Gastroesophageal sphincter (tissue), 4 donors: Measurements from ENCODE around the gene ZNF280B. TPM values are rescaled to one million over a fixed set of nuclear protein-coding genes. Genes with fewer than 3 reads are reported as not detected.
"Not testable (repeated sequence)": the region's sequence is repeated elsewhere in the genome, so short reads cannot be mapped to it uniquely, and the experiment has no call there.

Experiments used
- ATAC-seq: fragments of 150-250 bp; one replicate; pipeline ENCODE4 v1.9.1; 2016; ENCODE audit warnings: mild to moderate bottlenecking, moderate library complexity
- H3K27ac ChIP-seq, 4 donors: fragments of 200-600 bp; sonication (generic) in 3 of 4; 1 replicate in 3 of 4; 2 replicates in 1 of 4; pipeline ENCODE4 v1.5.1; 2016 to 2019
- H3K27me3 ChIP-seq: fragments of 200-600 bp; sonication (generic); one replicate; pipeline ENCODE4 v1.5.1; 2019
- H3K36me3 ChIP-seq, 2 donors: fragments of 200-600 bp; sonication (generic); one replicate each; pipeline ENCODE4 v1.5.1; 2019; ENCODE audit warnings: control low read depth in 1 of 2
- H3K4me1 ChIP-seq, 3 donors: fragments of 200-600 bp; sonication (generic); 1 replicate in 2 of 3; 2 replicates in 1 of 3; pipeline ENCODE4 v1.5.1; 2016 to 2019; ENCODE audit warnings: control low read depth in 2 of 3
- H3K4me3 ChIP-seq, 2 donors: fragments of 200-600 bp; sonication (generic); one replicate each; pipeline ENCODE4 v1.5.1; 2019; ENCODE audit warnings: mild to moderate bottlenecking in 1 of 2, moderate library complexity in 1 of 2
- H3K9me3 ChIP-seq, 3 donors: fragments of 200-600 bp; sonication (generic); one replicate each; pipeline ENCODE4 v1.5.1; 2017 to 2019; ENCODE audit warnings: control low read depth in 2 of 3
- EP300 ChIP-seq: sonication (generic); formaldehyde crosslinking; IDR thresholded peaks from one replicate; pipeline ENCODE4 v1.6.1; 2017; ENCODE audit warnings: antibody characterized with exemption, mild to moderate bottlenecking
- POLR2A ChIP-seq, 2 donors: fragments of 450-650 bp; IDR thresholded peaks; one replicate each; pipeline ENCODE4 v1.6.1; 2017; ENCODE audit warnings: antibody characterized with exemption in 2 of 2, mild to moderate bottlenecking in 2 of 2, moderate library complexity in 1 of 2
- POLR2AphosphoS5 ChIP-seq: sonication (generic); formaldehyde crosslinking; IDR thresholded peaks from one replicate; pipeline ENCODE4 v1.6.1; 2017; ENCODE audit warnings: antibody characterized with exemption
- WGBS, 2 donors: methylation state at CpG; one replicate each; pipeline ENCODE4 v1.1.5; 2018; ENCODE audit warnings: low coverage in 1 of 2; 5-methylcytosine and 5-hydroxymethylcytosine counted together
- total RNA-seq, 4 donors: library from RNA; depleted of rRNA; stranded (reverse); fragments of >200 nt; gene quantifications; one replicate each; pipeline ENCODE4 v1.1.0, GENCODE V29; 2016
- TF ChIP-seq, protein P1 (sequence below), 4 experiments: fragments of 200-600 bp in 2 of 4; fragments of 450-650 bp in 2 of 4; sonication (generic) in 1 of 4; IDR thresholded peaks; one replicate each; pipeline ENCODE4 v1.5.1; 2017 to 2019; ENCODE audit warnings: antibody characterized with exemption in 4 of 4, mild to moderate bottlenecking in 2 of 4, moderate library complexity in 2 of 4

The ZNF280B gene
- total RNA-seq, 4 donors from 2014 or later, result 0.16 to 1.1 (median 0.44) TPM

DNA sequence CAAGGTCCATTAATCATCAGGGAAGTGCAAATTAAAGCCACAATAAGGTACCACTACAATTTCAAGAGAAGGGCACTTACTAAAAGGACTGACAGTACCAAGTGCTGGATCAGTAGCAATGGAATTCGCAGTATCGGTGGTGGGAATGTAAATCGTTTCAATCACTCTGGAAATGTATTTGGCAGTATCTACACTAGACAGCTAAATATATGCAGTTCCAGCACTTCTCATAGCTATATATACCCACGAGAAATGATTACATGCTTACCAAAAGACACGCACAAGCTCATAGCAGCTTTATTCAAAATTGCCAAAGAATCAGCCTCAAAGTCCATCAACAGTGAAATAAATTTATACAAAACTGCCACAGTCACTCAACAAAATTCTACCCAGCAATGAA, 4.4 kb upstream of the ZNF280B start:
- Histone ChIP-seq H3K9me3 (peaks cover 0 to 31% (median 2%) of the 10 kb centered on the region in 3 donors), H3K4me1 (peaks cover 0 to 8% (median 0%) of the 10 kb centered on the region in 3 donors), H3K36me3 (no peaks in the 10 kb centered on the region), H3K4me3 (no peak overlapping the region), H3K27ac (no peak overlapping the region), H3K27me3 (peaks cover 53% of the 10 kb centered on the region)
- WGBS, 2 donors, result 59 to 61% methylated on average over 5 of the region's 5 CpGs
- no peak for ATAC-seq
- TF ChIP-seq, protein P1, sequence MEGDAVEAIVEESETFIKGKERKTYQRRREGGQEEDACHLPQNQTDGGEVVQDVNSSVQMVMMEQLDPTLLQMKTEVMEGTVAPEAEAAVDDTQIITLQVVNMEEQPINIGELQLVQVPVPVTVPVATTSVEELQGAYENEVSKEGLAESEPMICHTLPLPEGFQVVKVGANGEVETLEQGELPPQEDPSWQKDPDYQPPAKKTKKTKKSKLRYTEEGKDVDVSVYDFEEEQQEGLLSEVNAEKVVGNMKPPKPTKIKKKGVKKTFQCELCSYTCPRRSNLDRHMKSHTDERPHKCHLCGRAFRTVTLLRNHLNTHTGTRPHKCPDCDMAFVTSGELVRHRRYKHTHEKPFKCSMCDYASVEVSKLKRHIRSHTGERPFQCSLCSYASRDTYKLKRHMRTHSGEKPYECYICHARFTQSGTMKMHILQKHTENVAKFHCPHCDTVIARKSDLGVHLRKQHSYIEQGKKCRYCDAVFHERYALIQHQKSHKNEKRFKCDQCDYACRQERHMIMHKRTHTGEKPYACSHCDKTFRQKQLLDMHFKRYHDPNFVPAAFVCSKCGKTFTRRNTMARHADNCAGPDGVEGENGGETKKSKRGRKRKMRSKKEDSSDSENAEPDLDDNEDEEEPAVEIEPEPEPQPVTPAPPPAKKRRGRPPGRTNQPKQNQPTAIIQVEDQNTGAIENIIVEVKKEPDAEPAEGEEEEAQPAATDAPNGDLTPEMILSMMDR (IDR thresholded peaks at IDR 0.05), result no peak
- TF ChIP-seq POLR2A (IDR thresholded peaks at IDR 0.05), result no peak
- no peak for TF ChIP-seq EP300
- no peak for TF ChIP-seq POLR2AphosphoS5

DNA sequence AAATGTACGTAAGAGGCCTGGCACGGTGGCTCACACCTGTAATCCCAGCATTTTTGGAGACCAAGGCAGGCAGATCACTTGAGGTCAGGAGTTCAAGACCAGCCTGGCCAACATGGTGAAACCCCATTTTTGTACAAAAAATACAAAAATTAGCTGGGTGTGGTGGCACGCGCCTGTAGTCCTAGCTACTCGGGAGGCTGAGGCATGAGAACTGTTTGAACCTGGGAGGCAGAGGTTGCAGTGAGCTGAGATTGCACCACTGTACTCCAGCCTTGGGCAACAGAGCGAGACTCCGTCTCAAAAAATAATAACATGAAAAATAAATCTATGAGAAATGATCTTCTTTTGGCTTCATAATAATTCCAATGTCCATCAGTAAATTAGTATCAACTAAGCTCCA, 2.3 kb upstream of the ZNF280B start:
- H3K4me1 ChIP-seq, result peaks cover 0 to 11% (median 0%) of the 10 kb centered on the region in 3 donors
- H3K9me3 ChIP-seq, result peaks cover 0 to 31% (median 2%) of the 10 kb centered on the region in 3 donors
- H3K27me3 ChIP-seq, result peaks cover 48% of the 10 kb centered on the region
- ATAC-seq, H3K36me3 ChIP-seq, H3K27ac ChIP-seq, H3K4me3 ChIP-seq: not testable (repeated sequence)
- 93 to 96% methylated on average over 3 to 7 of the region's 7 CpGs for WGBS, 2 donors

DNA sequence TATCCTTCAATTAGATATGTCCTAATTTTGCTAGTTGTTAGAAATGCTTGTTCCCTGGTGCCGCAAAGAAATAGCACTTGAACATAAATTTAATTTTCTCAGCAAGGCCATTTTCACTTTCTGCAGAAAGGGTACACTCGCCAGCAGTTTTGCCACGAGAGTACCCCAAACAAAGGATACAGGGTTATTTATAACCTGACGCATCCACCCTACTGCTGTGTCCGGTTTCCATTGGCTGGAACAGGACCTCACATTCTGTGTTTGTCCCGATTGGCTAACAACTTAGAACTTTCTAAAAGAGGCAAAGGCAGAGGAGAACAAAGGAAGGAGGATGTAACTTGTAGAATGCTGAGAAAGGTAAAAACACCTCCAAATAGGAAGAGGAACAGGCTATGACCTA, 1.4 kb upstream of the ZNF280B start:
- WGBS, 2 donors, result 91 to 100% methylated on average over 4 to 6 of the region's 6 CpGs
- H3K4me1 ChIP-seq, result peaks cover 0 to 11% (median 0%) of the 10 kb centered on the region in 3 donors
- not testable (repeated sequence) for H3K4me3 ChIP-seq, H3K36me3 ChIP-seq, ATAC-seq, H3K27ac ChIP-seq
- H3K27me3 ChIP-seq, result peaks cover 42% of the 10 kb centered on the region
- H3K9me3 ChIP-seq, result peaks cover 0 to 31% (median 2%) of the 10 kb centered on the region in 3 donors

DNA sequence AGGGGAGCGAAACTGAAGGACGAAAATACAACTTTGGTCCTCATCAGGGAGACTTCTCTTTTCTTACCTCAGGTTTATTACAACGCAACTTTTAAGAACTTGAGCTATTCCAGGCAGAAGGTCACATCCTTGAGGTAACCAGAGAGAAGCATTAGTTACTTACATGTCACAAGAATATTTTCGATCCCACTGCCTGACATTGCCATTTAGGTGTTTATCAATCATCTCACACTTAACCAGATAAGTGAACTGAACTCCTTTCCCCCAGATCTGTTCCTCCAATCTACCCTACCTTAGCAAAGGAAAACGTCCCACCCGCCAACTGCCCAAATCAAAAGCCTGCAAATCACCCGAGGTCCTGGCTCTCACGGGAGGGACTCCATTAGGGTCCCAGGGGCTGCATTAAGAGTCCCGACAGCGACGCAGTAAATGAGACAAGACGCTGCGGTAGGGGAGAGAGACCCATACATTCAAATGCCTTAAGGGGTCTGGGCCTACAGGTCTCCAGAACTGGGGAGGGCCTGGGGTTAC, 734 bp downstream of the ZNF280B start:
- peak overlapping the region; percentile 11 to 53 for H3K4me3 ChIP-seq
- H3K4me1 ChIP-seq, result peaks cover 0 to 11% (median 0%) of the 10 kb centered on the region in 3 donors
- H3K9me3 ChIP-seq, result peaks cover 0 to 31% (median 2%) of the 10 kb centered on the region in 3 donors
- TF ChIP-seq EP300, result no peak
- TF ChIP-seq POLR2AphosphoS5, result no peak
- TF ChIP-seq POLR2A (IDR thresholded peaks at IDR 0.05), result no peak
- TF ChIP-seq, protein P1 (IDR thresholded peaks at IDR 0.05), result no peak
- ATAC-seq, result no peak
- 45 to 71% methylated on average over 4 to 6 of the region's 13 CpGs for WGBS, 2 donors
- no peaks in the 10 kb centered on the region for H3K36me3 ChIP-seq
- H3K27ac ChIP-seq, result peak overlapping the region in 1 of 4 donors; percentile 34
- H3K27me3 ChIP-seq, result peaks cover 26% of the 10 kb centered on the region

DNA sequence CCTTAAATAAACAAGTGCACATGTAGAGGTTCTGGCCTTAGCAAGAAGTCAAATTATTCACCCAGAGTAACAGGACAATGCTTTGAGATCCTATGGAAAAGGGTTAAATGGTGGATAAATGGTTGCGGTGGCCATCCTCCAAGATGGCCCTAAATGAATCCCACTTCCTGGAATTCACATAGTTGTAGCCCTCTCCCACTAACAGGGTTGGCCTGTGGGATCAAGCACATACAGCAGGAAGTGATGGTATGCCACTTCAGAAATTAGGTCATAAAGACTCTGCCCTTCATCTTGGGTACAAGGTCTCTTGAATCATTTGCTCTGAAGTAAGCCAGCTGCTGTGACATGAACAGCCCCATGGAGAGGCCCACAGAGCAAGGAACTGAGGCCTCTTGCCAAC, 1.8 kb downstream of the ZNF280B start:
- ATAC-seq, result no peak

DNA sequence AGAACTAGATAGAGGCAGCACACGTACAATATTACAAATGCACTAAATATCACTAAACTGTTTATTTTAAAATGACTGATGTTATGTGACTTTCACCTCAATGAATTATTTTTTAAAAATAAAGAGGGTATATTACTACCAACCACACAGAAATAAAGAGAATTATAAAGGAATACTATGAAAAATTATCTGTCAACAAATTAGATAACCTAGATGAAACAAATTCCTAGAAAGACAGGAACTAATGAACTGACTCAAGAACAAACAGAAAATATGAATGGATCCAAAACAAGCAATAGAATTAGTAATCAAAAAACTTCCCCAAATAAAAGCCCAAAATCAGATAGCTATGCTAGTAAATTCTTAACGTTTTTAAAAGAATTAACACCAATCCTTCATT, 10.3 kb downstream of the ZNF280B start:
- H3K9me3 ChIP-seq, result no peaks in the 10 kb centered on the region
- H3K27ac ChIP-seq, result no peak overlapping the region
- H3K36me3 ChIP-seq, result no peaks in the 10 kb centered on the region
- no peak for TF ChIP-seq EP300
- TF ChIP-seq POLR2A (IDR thresholded peaks at IDR 0.05), result no peak
- TF ChIP-seq, protein P1 (IDR thresholded peaks at IDR 0.05), result no peak
- TF ChIP-seq POLR2AphosphoS5, result no peak
- peaks cover 3% of the 10 kb centered on the region for H3K27me3 ChIP-seq
- H3K4me1 ChIP-seq, result no peaks in the 10 kb centered on the region
- WGBS, 2 donors, result 70 to 71% methylated on average over 1 to 2 of the region's 2 CpGs
- H3K4me3 ChIP-seq, result no peak overlapping the region
- no peak for ATAC-seq

More for the DNA sequence above, 1.8 kb downstream of the ZNF280B start:
- H3K4me3 ChIP-seq, result no peak overlapping the region
- WGBS, 2 donors, result 86 to 100% methylated on average over 1 of the region's 1 CpG
- H3K27me3 ChIP-seq, result peaks cover 18% of the 10 kb centered on the region
- TF ChIP-seq POLR2AphosphoS5, result no peak
- TF ChIP-seq, protein P1 (IDR thresholded peaks at IDR 0.05), result no peak
- H3K9me3 ChIP-seq, result peaks cover 0 to 31% (median 2%) of the 10 kb centered on the region in 3 donors
- H3K27ac ChIP-seq, result no peak overlapping the region
- H3K4me1 ChIP-seq, result peaks cover 0 to 11% (median 0%) of the 10 kb centered on the region in 3 donors
- H3K36me3 ChIP-seq, result no peaks in the 10 kb centered on the region

DNA sequence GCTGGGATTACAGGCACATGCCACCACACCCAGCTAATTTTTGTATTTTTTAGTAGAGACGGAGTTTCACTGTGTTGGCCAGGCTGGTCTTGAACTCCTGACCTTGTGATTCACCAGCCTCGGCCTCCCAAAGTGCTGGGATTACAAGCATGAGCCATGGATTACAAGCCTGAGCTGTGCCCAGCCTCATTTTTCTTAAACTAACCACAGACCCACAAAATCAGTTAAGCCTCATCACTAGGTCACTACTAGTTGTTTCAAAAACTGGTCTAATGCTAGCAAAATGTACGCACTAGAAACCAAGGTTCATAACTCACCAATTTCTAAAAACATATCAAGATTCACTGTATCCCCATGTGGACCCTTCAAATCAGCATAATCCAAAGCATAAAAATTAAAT, 17.0 kb downstream of the ZNF280B start:
- H3K27me3 ChIP-seq, H3K4me1 ChIP-seq, ATAC-seq, H3K9me3 ChIP-seq, H3K4me3 ChIP-seq, H3K27ac ChIP-seq, H3K36me3 ChIP-seq: not testable (repeated sequence)
- 67% methylated on average over 1 of the region's 3 CpGs; no CpG with 5 or more reads in 1 of the 2 donors for WGBS, 2 donors
